ENCODE data around the gene TDRD3.

Gene TDRD3

GRCh38 chr13:60396783-60397703, at the start of gene TDRD3:
Gene TDRD3, plus strand, starts transcription at chr13:60397220. Its CDS starts 145 bp downstream, at chr13:60397365.
- DNase-seq, result peak; percentile 95

GRCh38 chr13:60347690-60348089, 49.3 kb upstream of the TDRD3 start:
- no peak for DNase-seq

- DNase-seq, result no peak
Observed at GRCh38 chr13:60348097-60348496, 48.9 kb upstream of the TDRD3 start.

GRCh38 chr13:60351326-60351725, 45.7 kb upstream of the TDRD3 start:
- DNase-seq, result no peak

GRCh38 chr13:60351855-60352615, 45.0 kb upstream of the TDRD3 start:
- no peak for DNase-seq

GRCh38 chr13:60352644-60353043, 44.4 kb upstream of the TDRD3 start:
- no peak for DNase-seq

GRCh38 chr13:60355056-60355455, 42.0 kb upstream of the TDRD3 start:
- no peak for DNase-seq

GRCh38 chr13:60356970-60357369, 40.0 kb upstream of the TDRD3 start:
- no peak for DNase-seq

GRCh38 chr13:60358453-60358852, 38.6 kb upstream of the TDRD3 start:
- DNase-seq, result no peak

GRCh38 chr13:60363288-60363687, 33.7 kb upstream of the TDRD3 start:
- no peak for DNase-seq

- DNase-seq, result peak; percentile 14
Observed at GRCh38 chr13:60369242-60369641, 27.8 kb upstream of the TDRD3 start.

- DNase-seq, result no peak
Observed at GRCh38 chr13:60370343-60370742, 26.7 kb upstream of the TDRD3 start.

GRCh38 chr13:60372141-60372540, 24.9 kb upstream of the TDRD3 start:
- no peak for DNase-seq

- DNase-seq, result peak; percentile 60
Observed at GRCh38 chr13:60379282-60379681, 17.7 kb upstream of the TDRD3 start.

GRCh38 chr13:60379837-60380565, 17.0 kb upstream of the TDRD3 start:
- DNase-seq, result no peak

- DNase-seq, result no peak
Observed at GRCh38 chr13:60384911-60385310, 12.1 kb upstream of the TDRD3 start.

- DNase-seq, result no peak
Observed at GRCh38 chr13:60386250-60386649, 10.8 kb upstream of the TDRD3 start.

GRCh38 chr13:60392131-60392530, 4.9 kb upstream of the TDRD3 start:
- no peak for DNase-seq

- DNase-seq, result peak; percentile 98
Observed at GRCh38 chr13:60395971-60396782, 843 bp upstream of the TDRD3 start.

- DNase-seq, result peak; percentile 85
Observed at GRCh38 chr13:60397704-60398378, 821 bp downstream of the TDRD3 start.

- peak; percentile 20 for DNase-seq
Observed at GRCh38 chr13:60398379-60398891, 1.4 kb downstream of the TDRD3 start.

Measured in hematopoietic multipotent progenitor cell treated with erythropoietin and hydrocortisone succinate and interleukin-3 and kit ligand, for 4 days (in vitro differentiated cells).